ENCODE results near the gene ZNF786. TPM values are rescaled to one million over a fixed set of nuclear protein-coding genes. Genes with fewer than 3 reads are reported as not detected.

The ZNF786 gene
- total and polyA plus RNA-seq, 10 of the 15 experiments (the other 5 are each of a cell fraction or from before 2014, with no cell fraction given) = 0.47 to 7.0 (median 4.2) TPM

GRCh38 chr7:149023662-149024061 is 66.9 kb downstream of the ZNF786 start:
- FAIRE-seq = no peak
- RAD21 ChIA-PET (ENCODE audit: unreplicated experiment) = no interaction called here
- intact Hi-C loops (cut with micrococcal nuclease; ENCODE audit: unreplicated experiment) = no loop called here

GRCh38 chr7:149022756-149023360 is 67.7 kb downstream of the ZNF786 start:
- intact Hi-C loops (cut with micrococcal nuclease; ENCODE audit: unreplicated experiment) (no loop called here), in situ Hi-C loops (cut with MboI) (no loop called here)
- Histone ChIP-seq H3K79me2 (ENCODE audit: control insufficient read depth, insufficient read depth, low read length) (peaks cover 66% of the 10 kb centered on the region), H3K27ac (ENCODE audit: control insufficient read depth, insufficient read depth) (no peak overlapping the region), H3K4me1 (ENCODE audit: control insufficient read depth, insufficient read depth, low read length) (peaks cover 10% of the 10 kb centered on the region), H2AFZ (ENCODE audit: control insufficient read depth, low read depth, low read length) (no peak overlapping the region), H3K36me3 (ENCODE audit: control insufficient read depth in 2 of 2, insufficient read depth in 2 of 2, low read length in 1 of 2) (peaks cover 1 to 19% of the 10 kb centered on the region in 2 experiments), H3K9ac (ENCODE audit: control insufficient read depth, insufficient read depth, low read length) (no peak overlapping the region; the same call in 1 of the 2 replicates), H3K9me3 (replicated peaks; ENCODE audit: control insufficient read depth, insufficient read depth, low read length) (no peaks in the 10 kb centered on the region), H3K4me2 (ENCODE audit: control insufficient read depth, insufficient read depth) (peak overlapping the region; percentile 58; the same call in 1 of the 2 replicates), H4K20me1 (ENCODE audit: control insufficient read depth, insufficient read depth) (no peaks in the 10 kb centered on the region), H3K27me3 (replicated peaks in 1 of 2; ENCODE audit: control insufficient read depth in 2 of 2, insufficient read depth in 2 of 2, low read length in 1 of 2) (no peaks in the 10 kb centered on the region), H3K4me3 (peak overlapping the region; percentile 10; the same call in 1 of the 2 replicates)
- ChIA-PET POLR2A (interaction anchor here (0.5 kb wide), 1 partner anchor 132 kb away, joined by 3 read pairs; no protein-coding TSS in a partner anchor), CTCF (interaction anchor here (0.6 to 10.6 kb wide), 3 partner anchors 16 to 1332 kb away, joined by 3 to 75 read pairs (median 7); no protein-coding TSS in a partner anchor), SMC1A (ENCODE audit: uncharacterized antibody, unreplicated experiment) (interaction anchor here (0.6 to 1.4 kb wide), 3 partner anchors 43 to 462 kb away, joined by 3 read pairs; no protein-coding TSS in a partner anchor), RAD21 (ENCODE audit: unreplicated experiment) (no interaction called here)
- FAIRE-seq (no peak), DNase-seq (ENCODE audit: low read depth, low spot score) (no peak), ATAC-seq (no peak)
- TF ChIP-seq E4F1 (IDR thresholded peaks at IDR 0.05; ENCODE audit: borderline replicate concordance, partially characterized antibody) (no peak), TCF12 (IDR thresholded peaks at IDR 0.05; ENCODE audit: low read depth, low read length) (no peak)
- 58% methylated on average over 6 of the region's 6 CpGs for WGBS (ENCODE audit: insufficient coverage, insufficient replicate concordance, low lambda C conversion rate, missing lambda C conversion rate)
- BruUV-seq (replicated peaks) = no TSS peak

More at GRCh38 chr7:149023662-149024061, 66.9 kb downstream of the ZNF786 start:
- SMC1A ChIA-PET (ENCODE audit: uncharacterized antibody, unreplicated experiment) = interaction anchor here (0.8 to 1.4 kb wide), 2 partner anchors 42 to 64 kb away, joined by 3 read pairs; no protein-coding TSS in a partner anchor
- Histone ChIP-seq H3K4me2 (ENCODE audit: control insufficient read depth, insufficient read depth) (peak overlapping the region; percentile 62; the same call in 1 of the 2 replicates), H4K20me1 (ENCODE audit: control insufficient read depth, insufficient read depth) (no peaks in the 10 kb centered on the region), H3K79me2 (ENCODE audit: control insufficient read depth, insufficient read depth, low read length) (peaks cover 71% of the 10 kb centered on the region), H3K4me3 (peak overlapping the region; percentile 10; the same call in 1 of the 2 replicates), H2AFZ (ENCODE audit: control insufficient read depth, low read depth, low read length) (no peak overlapping the region), H3K9ac (ENCODE audit: control insufficient read depth, insufficient read depth, low read length) (0 out of 2 replicates have a peak overlapping the region, but pooled peaks have one; percentile 17), H3K36me3 (ENCODE audit: control insufficient read depth in 2 of 2, insufficient read depth in 2 of 2, low read length in 1 of 2) (peaks cover 1 to 15% of the 10 kb centered on the region in 2 experiments), H3K4me1 (ENCODE audit: control insufficient read depth, insufficient read depth, low read length) (peaks cover 5% of the 10 kb centered on the region), H3K9me3 (replicated peaks; ENCODE audit: control insufficient read depth, insufficient read depth, low read length) (no peaks in the 10 kb centered on the region), H3K27me3 (replicated peaks in 1 of 2; ENCODE audit: control insufficient read depth in 2 of 2, insufficient read depth in 2 of 2, low read length in 1 of 2) (no peaks in the 10 kb centered on the region), H3K27ac (ENCODE audit: control insufficient read depth, insufficient read depth) (no peak overlapping the region; the same call in 1 of the 2 replicates)
- BruUV-seq (replicated peaks) = no TSS peak
- WGBS (ENCODE audit: insufficient coverage, insufficient replicate concordance, low lambda C conversion rate, missing lambda C conversion rate) = 82% methylated on average over 7 of the region's 7 CpGs
- CTCF ChIA-PET = interaction anchor here (1.0 to 10.6 kb wide), 3 partner anchors 12 to 42 kb away, joined by 3 to 75 read pairs (median 7); no protein-coding TSS in a partner anchor
- DNase-seq (ENCODE audit: low read depth, low spot score) = no peak
- no peak for ATAC-seq
- POLR2A ChIA-PET = interaction anchor here (0.6 kb wide), 1 partner anchor 9 kb away, joined by 5 read pairs; no protein-coding TSS in a partner anchor
- in situ Hi-C loops (cut with MboI) = no loop called here
- TF ChIP-seq TARDBP (IDR thresholded peaks at IDR 0.05; ENCODE audit: borderline replicate concordance) (no peak), SIX5 (IDR thresholded peaks at IDR 0.05; ENCODE audit: low read depth, low read length, severe bottlenecking) (no peak), SUZ12 (IDR thresholded peaks at IDR 0.05; ENCODE audit: unreplicated experiment) (no peak), SP1 (IDR thresholded peaks at IDR 0.05; ENCODE audit: low read depth, low read length) (no peak)
